GM18909 (cell line): ENCODE measurements around the gene GOLGA6C.
"Not testable (repeated sequence)": the region's sequence is repeated elsewhere in the genome, so short reads cannot be mapped to it uniquely, and the experiment has no call there.

Experiments used
- ATAC-seq: cut with Tn5 transposase; IDR thresholded peaks from one replicate; pipeline ENCODE4 v1.9.1; 2021; ENCODE audit warnings: mild to moderate bottlenecking; ENCODE audit not compliant: unreplicated experiment, poor library complexity

The GOLGA6C gene

DNA sequence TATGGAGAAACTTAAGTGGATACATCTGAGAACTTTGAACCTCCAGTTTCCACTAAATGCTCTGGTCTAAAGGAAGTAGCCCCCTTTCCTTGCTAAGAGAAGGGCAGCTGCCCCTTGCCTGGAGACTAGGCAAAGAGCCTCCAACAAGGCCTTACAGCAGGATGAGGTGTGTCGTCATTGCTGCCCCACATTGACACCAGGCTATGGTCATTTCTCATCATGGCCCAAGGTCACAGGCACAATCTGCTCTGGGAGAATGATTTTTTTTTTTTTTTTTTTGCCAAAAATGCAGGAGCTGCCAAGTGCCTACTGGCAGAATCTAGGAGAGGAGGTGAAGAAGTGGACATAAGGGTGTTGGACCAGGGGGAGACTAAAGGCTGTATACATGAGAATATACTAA lies 12.4 kb upstream of the GOLGA6C start:
- ATAC-seq = not testable (repeated sequence)

DNA sequence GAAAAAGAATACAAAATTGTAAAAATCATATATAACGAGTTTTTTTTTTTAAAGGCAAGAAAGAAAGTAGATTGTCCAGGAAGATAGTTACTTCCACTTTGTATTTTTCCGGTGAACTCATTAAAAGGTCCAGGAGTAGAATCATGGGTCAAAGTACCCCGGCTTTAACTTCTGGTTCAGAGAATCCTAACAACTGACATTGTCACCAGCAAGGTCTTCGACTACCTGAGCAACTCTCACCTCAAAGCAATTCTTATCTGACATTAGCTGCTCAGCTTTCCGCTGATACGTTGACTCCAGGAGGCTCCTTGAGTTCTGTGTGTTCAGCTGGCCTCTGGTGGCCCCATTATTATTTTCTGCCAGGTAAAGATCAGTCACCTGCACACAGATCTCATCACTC lies 9.1 kb upstream of the GOLGA6C start:
- not testable (repeated sequence) for ATAC-seq

DNA sequence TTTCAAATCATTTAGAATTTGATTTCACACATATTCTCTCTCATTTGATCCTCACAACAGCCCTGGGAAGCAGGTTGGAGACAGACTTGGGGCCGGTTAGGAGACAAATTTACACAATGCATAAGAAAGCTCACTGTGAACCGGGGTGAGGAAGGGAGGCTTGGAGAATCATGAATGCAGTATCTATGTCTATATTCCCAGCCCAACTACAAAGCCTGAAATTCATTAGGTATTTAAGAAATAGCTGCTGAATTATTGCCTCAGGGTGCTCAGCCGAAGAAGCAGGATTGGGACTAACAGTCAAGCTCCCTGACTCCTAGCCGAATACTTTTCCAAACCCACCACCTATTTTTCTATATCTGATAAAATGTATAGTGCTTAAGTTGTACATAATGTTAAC lies 8.4 kb upstream of the GOLGA6C start:
- no peak for ATAC-seq

DNA sequence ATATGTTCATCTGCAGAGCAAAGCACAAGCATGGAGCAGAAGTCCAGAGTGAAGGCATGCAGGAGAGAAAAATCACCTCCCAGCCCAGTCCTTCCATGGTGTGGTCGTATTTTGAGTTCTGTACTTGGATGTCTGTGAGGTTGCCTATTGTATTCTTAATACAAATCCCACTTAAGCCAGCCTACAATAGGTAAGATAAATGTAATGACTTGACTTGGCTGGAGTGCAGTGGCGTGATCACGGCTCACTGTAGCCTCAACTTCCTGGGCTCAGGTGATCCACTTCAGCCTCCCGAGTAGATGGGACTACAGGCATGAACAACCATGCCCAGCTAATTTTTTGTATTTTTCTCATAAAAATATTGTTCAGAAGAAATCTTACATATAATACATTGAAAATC lies 6.8 kb upstream of the GOLGA6C start:
- ATAC-seq = not testable (repeated sequence)

DNA sequence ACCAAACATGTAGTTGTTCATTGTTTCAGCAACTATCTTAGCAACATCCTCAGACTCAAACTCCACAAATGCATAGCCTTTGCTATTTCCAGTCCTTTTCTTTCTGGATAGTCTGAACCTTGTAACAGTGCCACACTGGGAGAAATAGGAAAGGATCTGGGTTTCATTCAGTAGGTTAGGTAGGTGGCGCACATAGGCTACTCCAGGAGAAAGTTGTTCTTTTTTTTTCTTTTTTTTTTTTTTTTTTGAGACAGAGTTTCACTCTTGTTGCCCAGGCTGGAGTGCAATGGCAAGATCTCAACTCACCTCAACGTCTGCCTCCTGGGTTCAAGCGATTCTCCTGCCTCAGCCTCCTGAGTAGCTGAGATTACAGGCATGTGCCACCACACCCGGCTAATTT lies 5.8 kb upstream of the GOLGA6C start:
- ATAC-seq = not testable (repeated sequence)

DNA sequence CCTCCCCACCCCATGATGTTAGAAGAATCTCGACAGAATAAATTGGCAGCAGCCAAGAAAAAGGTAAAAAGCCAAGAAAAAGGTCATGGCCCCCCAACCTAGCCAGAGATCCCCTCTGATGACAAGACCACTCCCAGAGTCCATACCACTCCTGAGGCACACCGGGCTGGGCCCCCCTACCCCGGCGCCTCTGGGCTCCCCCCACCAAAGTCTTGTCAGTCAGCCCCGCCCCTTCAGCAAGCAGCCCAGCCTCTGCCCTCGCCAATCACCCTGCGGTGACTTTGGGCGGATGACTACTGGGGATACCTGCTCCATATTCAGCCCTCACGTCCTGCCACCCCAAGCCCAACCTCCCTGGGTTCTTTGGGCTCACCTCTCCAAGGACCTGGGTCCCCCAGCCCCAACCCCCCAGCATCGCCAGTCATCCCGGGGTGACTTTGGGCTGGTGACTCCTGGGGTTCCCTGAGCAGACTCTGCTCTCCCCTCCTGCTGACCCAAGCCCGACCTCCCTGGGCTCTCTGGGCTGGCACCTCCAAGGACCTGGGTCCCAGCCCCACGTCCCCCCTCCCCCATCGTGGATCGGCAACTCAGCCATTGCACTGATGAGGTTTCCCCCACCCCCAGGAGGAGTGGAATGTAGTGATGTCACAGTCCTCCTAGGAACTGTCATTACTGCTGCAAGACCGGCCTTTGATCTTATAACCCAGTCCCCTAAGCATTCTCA lies 648 bp downstream of the GOLGA6C start:
- not testable (repeated sequence) for ATAC-seq

DNA sequence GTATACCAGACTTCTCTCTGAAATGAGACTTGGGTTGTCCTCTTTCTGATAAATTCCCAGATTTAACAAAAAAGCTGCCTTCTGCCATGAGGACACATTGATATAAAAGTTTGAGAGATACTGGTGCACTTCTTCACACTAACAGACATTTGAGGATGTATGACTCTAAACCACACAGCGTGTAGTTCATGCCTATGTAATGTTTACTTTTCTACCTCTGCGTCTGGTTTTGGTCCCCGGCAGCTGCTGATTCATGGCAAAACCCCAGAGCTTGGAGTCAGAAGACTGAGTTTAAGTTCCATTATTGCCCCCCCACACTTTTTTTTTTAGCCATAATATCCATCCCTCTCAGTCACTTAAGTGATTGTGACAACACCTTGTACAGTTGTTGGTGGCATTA lies 1.7 kb downstream of the GOLGA6C start:
- not testable (repeated sequence) for ATAC-seq

DNA sequence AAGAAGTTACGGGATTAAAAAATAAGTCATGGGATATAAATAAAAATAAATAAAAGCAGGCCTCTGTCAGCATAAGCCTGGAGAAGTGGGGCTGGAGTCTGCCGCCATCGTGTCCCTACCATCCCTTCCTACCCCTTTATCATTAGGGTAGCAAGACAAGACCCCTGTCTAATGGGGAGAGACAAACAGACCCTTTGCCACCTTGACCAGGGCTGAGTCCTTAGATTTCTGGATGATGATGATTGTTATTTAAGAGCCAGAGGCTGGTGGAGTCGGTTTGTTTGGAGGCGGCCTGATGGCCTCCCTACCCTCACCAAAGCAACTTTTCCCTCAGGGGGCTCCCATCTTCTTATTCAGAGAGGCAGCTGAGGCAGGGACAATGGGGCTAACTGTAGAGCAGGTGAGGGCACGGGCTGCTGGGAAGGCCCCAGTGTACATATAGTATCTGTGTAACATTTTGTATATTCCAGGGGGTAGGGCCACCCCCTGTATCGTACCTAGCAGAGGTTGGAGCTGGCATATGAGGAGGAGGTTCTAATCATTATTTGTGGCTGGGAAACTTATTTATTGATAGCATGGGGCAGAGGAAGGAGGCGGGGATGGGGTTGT lies 15.7 kb downstream of the GOLGA6C start:
- not testable (repeated sequence) for ATAC-seq

DNA sequence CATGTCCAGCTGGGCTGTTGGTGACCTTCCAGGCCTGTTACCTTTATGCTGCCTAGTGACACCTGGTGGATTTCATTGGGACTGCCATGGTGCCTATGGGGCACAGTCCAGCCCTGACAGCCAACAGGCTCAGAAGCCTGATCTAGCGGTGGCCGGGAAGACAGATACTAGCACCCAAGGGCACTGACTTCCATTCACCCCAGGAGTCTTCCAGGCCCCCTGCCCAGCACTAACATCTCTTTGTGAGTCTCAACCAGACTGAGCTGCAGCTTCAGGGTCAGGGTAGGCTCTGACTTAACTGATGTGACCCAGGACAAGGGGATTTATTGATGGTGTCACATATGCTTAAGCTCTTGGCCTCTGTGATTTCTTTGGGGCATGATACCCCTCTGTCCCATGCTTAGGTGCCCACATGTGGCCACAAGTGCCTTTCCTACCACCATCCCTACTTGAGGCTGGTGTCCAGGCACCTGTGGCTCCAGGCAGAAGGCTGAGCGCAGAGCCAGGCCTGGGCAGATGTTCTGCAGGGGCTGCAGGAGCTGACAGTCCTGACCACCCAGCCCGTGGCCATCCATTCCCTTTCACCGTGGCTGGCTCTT lies 16.5 kb downstream of the GOLGA6C start:
- peak; percentile 91 for ATAC-seq

DNA sequence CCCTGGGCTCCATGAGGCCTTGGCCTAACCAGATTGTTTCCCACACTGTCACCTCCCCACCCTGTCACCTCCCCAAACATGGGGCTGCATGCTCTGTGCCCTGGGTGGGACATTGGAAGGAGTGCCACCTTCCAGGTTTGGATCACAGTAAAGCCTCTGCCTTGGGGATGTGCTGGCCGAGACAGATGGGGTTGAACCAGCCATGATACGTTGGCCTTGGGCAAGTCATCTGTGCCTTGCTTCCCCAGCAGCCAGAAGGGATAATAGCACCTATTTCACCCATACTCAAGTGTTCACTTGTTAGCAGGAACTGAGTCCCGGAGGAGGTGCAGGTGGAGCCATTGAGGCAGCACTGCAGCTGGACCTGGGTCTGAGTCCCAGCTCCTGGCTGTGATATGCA lies 17.5 kb downstream of the GOLGA6C start:
- not testable (repeated sequence) for ATAC-seq

DNA sequence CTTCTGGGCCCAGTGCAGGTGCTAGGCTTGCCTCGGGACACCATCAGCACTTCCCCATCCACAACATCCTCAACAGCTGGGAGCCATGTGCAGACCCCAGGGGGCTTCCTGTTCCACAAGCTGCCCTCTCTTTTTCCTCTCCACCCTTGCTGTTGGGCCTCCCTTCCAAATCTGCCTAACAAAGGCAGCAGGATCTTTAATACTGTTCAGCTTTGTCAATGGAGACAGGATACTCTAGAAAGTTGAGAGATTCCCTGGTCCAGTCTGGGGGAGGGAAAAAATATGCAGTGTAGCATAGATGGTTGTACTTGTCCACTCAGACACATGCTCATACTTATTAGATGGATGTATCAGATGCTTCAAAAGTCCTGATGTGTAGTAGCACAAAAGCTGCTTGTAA lies 20.4 kb downstream of the GOLGA6C start:
- ATAC-seq = not testable (repeated sequence)

DNA sequence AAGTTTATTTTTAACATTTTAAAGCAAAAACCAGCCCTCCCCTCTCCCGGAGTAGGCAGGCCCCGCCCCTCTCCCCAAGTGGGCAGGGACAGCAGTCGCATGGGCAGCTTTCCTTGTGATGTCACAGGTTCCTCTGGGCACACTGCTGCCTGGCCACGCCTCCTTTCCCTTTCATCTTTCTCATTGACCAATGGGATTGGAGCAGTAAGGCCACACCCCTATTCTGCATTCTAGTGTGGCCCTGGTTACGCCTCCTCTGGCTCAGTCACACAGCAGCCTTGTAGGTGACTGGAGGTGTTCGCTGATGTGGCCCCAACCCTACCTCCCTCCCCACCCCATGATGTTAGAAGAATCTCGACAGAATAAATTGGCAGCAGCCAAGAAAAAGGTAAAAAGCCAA lies 24.4 kb downstream of the GOLGA6C start, which contains the start of gene GOLGA6D:
GOLGA6D (plus strand) TSS at position 264 of the 400 bp plus-strand sequence; CDS start at position 305, 41 bp downstream.
- ATAC-seq = not testable (repeated sequence)

DNA sequence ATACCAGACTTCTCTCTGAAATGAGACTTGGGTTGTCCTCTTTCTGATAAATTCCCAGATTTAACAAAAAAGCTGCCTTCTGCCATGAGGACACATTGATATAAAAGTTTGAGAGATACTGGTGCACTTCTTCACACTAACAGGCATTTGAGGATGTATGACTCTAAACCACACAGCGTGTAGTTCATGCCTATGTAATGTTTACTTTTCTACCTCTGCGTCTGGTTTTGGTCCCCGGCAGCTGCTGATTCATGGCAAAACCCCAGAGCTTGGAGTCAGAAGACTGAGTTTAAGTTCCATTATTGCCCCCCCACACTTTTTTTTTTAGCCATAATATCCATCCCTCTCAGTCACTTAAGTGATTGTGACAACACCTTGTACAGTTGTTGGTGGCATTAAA lies 26.0 kb downstream of the GOLGA6C start:
- ATAC-seq = not testable (repeated sequence)

DNA sequence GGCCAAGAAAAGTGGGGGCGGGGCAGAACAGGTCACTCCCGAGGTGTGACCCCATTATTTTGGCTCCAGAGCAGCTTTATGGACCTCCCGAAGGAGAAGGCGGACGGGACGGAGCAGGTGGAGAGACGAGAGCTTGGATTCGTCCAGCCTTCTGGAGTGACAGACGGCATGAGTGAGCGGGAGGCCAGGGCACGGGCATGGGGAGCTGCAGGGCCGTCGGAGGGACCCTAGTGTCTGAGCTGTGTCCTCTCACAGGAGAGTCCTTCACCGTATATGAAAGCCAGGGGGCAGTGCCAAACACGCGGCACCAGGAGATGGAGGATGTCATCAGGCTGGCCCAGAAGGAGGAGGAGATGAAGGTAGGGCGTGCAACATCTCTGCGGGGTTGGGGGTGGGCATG lies 35.5 kb downstream of the GOLGA6C start:
- ATAC-seq = not testable (repeated sequence)

DNA sequence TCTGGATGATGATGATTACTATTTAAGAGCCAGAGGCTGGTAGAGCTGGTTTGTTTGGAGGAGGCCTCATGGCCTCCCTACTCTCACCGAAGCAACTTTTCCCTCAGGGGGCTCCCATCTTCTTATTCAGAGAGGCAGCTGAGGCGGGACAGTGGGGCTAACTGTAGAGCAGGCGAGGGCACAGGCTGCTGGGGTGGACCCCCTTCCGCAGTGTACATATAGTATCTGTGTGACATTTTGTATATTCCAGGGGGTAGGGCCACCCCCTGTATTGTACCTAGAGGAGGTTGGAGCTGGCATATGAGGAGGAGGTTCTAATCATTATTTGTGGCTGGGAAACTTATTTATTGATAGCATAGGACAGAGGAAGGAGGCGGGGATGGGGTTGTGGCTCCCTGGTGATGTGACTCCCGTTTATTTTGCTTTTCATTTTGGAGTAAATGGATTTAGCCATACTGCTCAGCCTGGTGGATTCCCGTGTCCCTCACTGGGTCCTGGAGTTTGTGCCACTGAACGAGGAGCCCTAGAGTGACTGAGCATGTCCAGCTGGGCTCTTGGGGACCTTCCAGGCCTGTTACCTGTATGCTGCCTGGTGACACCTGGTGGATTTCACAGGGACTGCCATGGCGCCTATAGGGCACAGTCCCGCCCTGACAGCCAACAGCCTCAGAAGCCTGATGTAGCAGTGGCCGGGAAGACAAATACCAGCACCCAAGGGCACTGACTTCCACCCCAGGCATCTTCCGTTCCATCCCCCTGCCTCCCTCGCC lies 40.6 kb downstream of the GOLGA6C start:
- peak; percentile 56 for ATAC-seq

DNA sequence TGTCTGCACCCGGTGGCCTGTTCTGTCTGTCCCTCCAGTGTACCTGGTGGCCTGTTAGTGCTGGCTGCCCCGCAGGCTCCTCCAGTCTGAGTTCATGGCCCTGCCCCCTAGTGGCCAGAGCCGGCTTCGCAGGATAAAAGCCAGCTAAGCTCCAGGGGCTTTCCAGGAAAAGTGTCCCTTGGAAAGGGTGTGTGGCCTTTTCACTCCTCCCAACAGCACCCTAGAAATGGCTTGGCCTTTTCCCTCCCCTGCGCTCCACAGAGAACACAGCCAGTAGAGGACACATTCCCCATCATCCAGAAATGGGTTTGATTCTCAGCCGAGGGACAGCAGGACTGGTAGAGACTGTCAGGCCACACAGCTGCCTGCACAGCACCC lies 41.2 kb downstream of the GOLGA6C start:
- ATAC-seq = peak; percentile 60

DNA sequence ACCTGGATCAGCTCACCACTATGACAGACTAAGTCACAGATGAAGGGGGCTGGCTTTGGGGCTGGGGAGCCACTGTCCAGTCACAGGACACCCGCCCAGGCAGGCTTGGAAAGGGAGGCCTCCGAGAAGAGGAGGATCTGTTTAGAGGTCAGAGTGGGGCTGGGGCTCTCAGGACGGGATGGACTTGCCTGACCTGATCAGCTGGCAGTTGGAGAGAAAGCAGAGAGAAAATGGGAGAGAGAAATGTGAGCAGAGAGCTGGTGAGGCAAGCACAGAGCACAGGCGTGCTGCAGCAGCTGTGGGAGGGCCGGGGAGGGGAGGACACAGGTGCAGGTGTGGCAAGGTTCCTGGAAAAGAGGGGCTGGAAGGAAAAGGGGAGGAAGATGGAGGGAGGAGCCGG lies 41.9 kb downstream of the GOLGA6C start:
- ATAC-seq = not testable (repeated sequence)

DNA sequence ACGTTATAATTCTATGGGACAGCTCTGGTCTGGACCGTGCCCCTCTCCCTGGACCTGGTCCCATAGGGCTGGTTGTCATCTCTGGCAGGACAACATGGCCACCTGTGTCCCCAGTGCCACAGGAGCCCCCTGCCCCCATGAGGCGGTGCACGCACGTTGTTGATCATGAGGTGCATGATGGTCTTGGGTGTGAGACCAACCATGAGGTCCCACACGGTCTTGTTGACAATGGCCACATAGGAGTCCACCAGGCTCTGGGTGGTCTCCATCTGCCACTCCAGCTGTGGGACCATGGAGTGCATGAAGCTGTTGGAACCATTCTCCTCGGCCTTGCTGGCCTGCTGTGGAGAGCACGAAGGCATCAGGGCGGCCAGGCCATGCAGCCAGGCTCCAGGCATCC lies 44.2 kb downstream of the GOLGA6C start:
- no peak for ATAC-seq

DNA sequence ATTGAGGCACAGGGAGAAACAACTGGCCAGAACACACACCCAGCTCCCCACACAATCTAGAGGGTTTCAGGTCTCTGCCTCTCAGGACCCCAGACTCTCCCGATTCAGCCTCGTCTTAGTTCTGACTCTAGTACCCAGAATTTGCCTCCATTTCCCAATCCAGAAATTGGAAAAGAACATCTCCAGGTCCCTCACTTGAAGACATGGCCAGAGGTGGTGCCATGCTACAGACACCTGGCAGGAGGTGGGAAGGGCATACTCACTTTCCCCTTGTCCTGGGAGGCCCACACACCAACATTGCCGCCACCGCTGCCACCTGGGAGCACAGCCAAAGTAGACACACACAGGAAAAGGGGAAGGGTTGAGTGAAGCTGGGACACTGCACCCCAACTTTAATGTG lies 44.6 kb downstream of the GOLGA6C start:
- ATAC-seq = not testable (repeated sequence)

DNA sequence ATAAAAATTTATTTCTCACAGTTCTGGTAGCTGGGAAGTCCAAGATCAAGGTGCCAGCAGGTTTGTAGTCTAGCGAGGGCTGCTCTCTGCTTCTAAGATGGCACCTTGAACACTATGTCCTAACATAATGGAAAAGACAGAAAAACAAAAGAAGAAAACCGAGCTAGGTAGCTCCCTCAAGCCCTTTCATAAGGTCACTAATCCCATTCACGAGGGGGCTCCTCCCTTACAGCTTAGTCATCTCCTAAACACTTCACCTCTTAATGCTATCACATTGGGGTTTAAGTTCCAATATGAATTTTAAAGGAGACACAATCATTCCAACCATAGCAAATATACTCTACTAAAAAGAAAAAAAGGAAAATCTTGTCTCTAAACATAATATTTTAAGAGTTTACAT lies 48.1 kb downstream of the GOLGA6C start:
- ATAC-seq = no peak
